AG04450 (cell line): ENCODE results near the gene ATG7. TPM values are rescaled to one million over a fixed set of nuclear protein-coding genes. Genes with fewer than 3 reads are reported as not detected.

Experiments used
- CTCF ChIA-PET: fragments of 300-600, 350-600 bp; formaldehyde crosslinking; extraction: SDS; loops from one replicate; lab custom pipeline; 2022; ENCODE audit warnings: antibody characterized with exemption, inconsistent platforms; lab: Charles Lee
- POLR2A ChIA-PET: fragments of 350-600 bp; formaldehyde crosslinking; extraction: SDS; loops from one replicate; lab custom pipeline; 2021; ENCODE audit warnings: antibody characterized with exemption, inconsistent platforms; lab: Yijun Ruan, JAX
- DNase-seq: peaks from one replicate; pipeline ENCODE4 v3.0.0-alpha.2; 2011; ENCODE audit warnings: low read depth, low spot score
- H3K27ac ChIP-seq: one replicate; pipeline ENCODE4 v1.5.1; 2012; ENCODE audit warnings: low read depth, low read length, control low read depth
- H3K27me3 ChIP-seq: one replicate; pipeline ENCODE4 v1.6.0; 2012; ENCODE audit warnings: low read length; ENCODE audit not compliant: control insufficient read depth, insufficient read depth
- H3K4me3 ChIP-seq: 2 replicates; pipeline ENCODE4 v1.5.1; 2011; ENCODE audit warnings: mild to moderate bottlenecking, low read depth, low read length, control low read depth
- H3K9me3 ChIP-seq: 2 replicates; pipeline ENCODE4 v1.5.1; 2012; ENCODE audit warnings: low read length; ENCODE audit not compliant: control insufficient read depth, insufficient read depth
- CTCF ChIP-seq: IDR thresholded peaks from 2 replicates; pipeline ENCODE4 v1.5.1; 2011; ENCODE audit warnings: low read depth, low read length, control low read depth, inconsistent platforms
- polyA plus RNA-seq: library from polyadenylated mRNA; depleted of rRNA; stranded (reverse); fragments of >200 nt; gene quantifications from 2 replicates; pipeline ENCODE4 v1.2.3, GENCODE V29; 2011

ATG7 gene
- polyA plus RNA-seq, 1 experiment = 51.7 TPM

DNA sequence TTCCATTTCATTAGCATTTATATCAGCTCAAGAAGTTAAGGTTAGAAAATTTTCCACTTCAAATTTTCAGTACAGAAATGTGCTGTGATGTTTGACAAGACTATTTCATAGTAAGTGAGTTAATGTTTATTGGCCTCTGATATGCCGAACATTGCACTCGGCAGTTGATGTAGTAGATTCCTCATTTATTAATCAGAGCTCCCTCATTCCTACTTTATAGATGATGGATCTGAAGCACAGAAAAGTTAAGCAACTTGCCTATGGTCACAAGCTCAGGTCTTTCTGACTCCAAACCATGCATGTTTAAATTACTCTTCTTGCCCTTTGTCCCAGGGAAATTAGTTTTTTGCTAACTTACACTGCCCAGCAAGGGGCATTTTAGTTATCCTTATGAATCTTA, 92.0 kb downstream of the ATG7 start:
- no peaks in the 10 kb centered on the region for H3K9me3 ChIP-seq

DNA sequence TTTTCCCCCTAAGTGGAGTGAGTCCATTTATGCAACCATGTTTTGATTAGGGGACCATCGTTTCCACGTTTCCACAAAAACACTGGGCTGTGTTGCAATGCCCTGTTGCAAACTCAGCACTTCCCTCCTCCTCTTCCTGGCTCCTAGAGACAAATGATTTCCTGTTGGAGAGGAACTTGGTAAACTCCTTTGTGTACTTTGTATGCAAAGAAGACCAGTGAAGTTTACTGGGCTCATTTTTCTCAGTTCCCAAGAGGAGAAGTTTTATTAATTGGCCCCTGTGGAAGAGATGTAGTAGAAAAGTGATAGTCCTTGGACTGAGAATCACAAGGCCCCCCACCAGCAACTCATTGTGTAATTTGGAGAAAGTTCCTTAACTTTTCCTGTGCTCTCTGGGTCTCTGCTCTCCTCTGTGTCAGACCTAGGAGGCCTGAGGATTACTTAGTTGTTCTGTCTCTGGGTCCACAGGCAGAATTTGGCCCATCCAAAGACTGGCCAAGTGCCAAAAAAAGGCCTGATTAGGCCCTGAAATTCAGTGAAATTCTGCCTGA, 95.0 kb downstream of the ATG7 start:
- no peak overlapping the region for H3K4me3 ChIP-seq
- no peak for DNase-seq
- CTCF ChIA-PET = interaction anchor here (0.6 to 2.3 kb wide), 5 partner anchors 12 to 307 kb away, joined by 3 to 14 read pairs (median 4); no protein-coding TSS in a partner anchor
- no peaks in the 10 kb centered on the region for H3K9me3 ChIP-seq
- POLR2A ChIA-PET = no interaction called here
- TF ChIP-seq CTCF = no peak
- H3K27me3 ChIP-seq = no peaks in the 10 kb centered on the region
- no peak overlapping the region for H3K27ac ChIP-seq

More for the DNA sequence above, 92.0 kb downstream of the ATG7 start:
- no peaks in the 10 kb centered on the region for H3K27me3 ChIP-seq
- TF ChIP-seq CTCF = no peak
- peak overlapping the region; percentile 63 for H3K27ac ChIP-seq
- no peak for DNase-seq
- H3K4me3 ChIP-seq = no peak overlapping the region
- POLR2A ChIA-PET = no interaction called here
- CTCF ChIA-PET = interaction anchor here (1.1 to 1.7 kb wide), 5 partner anchors 15 to 606 kb away, joined by 3 to 11 read pairs (median 6); no protein-coding TSS in a partner anchor

GRCh38 chr3:11370191-11370590, 98.0 kb downstream of the ATG7 start:
- POLR2A ChIA-PET = no interaction called here
- TF ChIP-seq CTCF = no peak
- Histone ChIP-seq H3K9me3 (no peaks in the 10 kb centered on the region), H3K4me3 (no peak overlapping the region), H3K27ac (no peak overlapping the region), H3K27me3 (no peaks in the 10 kb centered on the region)
- CTCF ChIA-PET = interaction anchor here (1.1 to 2.1 kb wide), 2 partner anchors 9 to 281 kb away, joined by 4 to 15 read pairs; no protein-coding TSS in a partner anchor
- no peak for DNase-seq

GRCh38 chr3:11370966-11371365, 98.8 kb downstream of the ATG7 start:
- ChIA-PET CTCF (interaction anchor here (1.1 kb wide), 1 partner anchor 280 kb away, joined by 4 read pairs; no protein-coding TSS in a partner anchor), POLR2A (no interaction called here)
- no peak for DNase-seq
- Histone ChIP-seq H3K27ac (no peak overlapping the region), H3K9me3 (no peaks in the 10 kb centered on the region), H3K27me3 (no peaks in the 10 kb centered on the region), H3K4me3 (no peak overlapping the region)
- no peak for TF ChIP-seq CTCF

DNA sequence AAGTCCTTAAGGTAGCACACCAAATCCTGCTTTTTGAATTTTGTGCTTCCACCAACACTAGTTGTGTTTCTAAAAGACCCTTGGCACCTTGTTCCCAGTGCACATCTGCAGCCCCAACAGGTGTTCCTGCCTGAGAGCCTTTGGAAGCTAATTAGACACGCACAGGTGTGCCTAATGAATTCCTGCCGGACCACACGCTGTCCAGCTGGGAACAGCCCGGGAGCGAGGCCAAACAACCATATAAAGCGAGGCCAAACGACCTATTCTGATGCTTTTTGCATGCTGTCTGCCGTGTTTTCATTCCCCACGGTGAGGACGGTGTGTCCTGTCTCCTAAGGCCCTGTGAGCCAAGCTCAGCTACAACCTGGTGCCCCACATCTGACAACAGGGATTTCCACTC, 99.5 kb downstream of the ATG7 start:
- no peak for DNase-seq
- CTCF ChIA-PET = interaction anchor here (0.6 kb wide), 1 partner anchor 136 kb away, joined by 3 read pairs; no protein-coding TSS in a partner anchor
- Histone ChIP-seq H3K9me3 (no peaks in the 10 kb centered on the region), H3K4me3 (no peak overlapping the region), H3K27me3 (no peaks in the 10 kb centered on the region), H3K27ac (no peak overlapping the region)
- no peak for TF ChIP-seq CTCF
- POLR2A ChIA-PET = no interaction called here
